GM12878 (cell line): ENCODE measurements around the gene EXO1. TPM values are rescaled to one million over a fixed set of nuclear protein-coding genes. Genes with fewer than 3 reads are reported as not detected.

ENCODE experiments used
- ATAC-seq: fragments of 200-7000 bp; cut with Tn5 transposase; 3 replicates; pipeline ENCODE4 v1.9.1; 2020; ENCODE audit warnings: mild to moderate bottlenecking, moderate library complexity
- BruUV-seq: library from RNA; stranded (reverse); fragments of 400-500 nt; replicated peaks from 2 replicates; lab custom pipeline; 2021; lab: Mats Ljungman, UMichigan
- CTCF ChIA-PET: fragments of 300-600 bp; sonication (Branson Sonifier 250); formaldehyde crosslinking; extraction: SDS; loops from one replicate; lab custom pipeline; 2021; ENCODE audit warnings: inconsistent platforms; lab: Yijun Ruan, JAX
- POLR2A ChIA-PET: fragments of 350-600 bp; formaldehyde crosslinking; extraction: SDS; loops from one replicate; lab custom pipeline; 2021; ENCODE audit warnings: inconsistent platforms; lab: Charles Lee
- RAD21 ChIA-PET: fragments of 300-600 bp; sonication (Branson Sonifier 250); formaldehyde crosslinking; loops from one replicate; lab custom pipeline; 2023; ENCODE audit warnings: antibody characterized with exemption; ENCODE audit not compliant: unreplicated experiment; lab: Charles Lee
- SMC1A ChIA-PET: fragments of 300-600 bp; sonication (Branson Sonifier 250); formaldehyde crosslinking; loops from one replicate; lab custom pipeline; 2023; ENCODE audit not compliant: unreplicated experiment, uncharacterized antibody; lab: Charles Lee
- DNase-seq: peaks from one replicate; pipeline ENCODE4 v3.0.0-alpha.2; 2011; ENCODE audit warnings: low read depth, low spot score
- FAIRE-seq: peaks from 3 replicates; lab custom pipeline; 2011; peaks lifted over from hg19 to GRCh38; lab: Jason Lieb, UNC
- H2AFZ ChIP-seq: 2 replicates; pipeline ENCODE4 v1.6.0; 2011; ENCODE audit warnings: low read depth, low read length, control low read depth; ENCODE audit not compliant: control insufficient read depth
- H3K27ac ChIP-seq: 2 replicates; pipeline ENCODE4 v1.5.1; 2011; ENCODE audit warnings: control low read depth; ENCODE audit not compliant: control insufficient read depth, insufficient read depth
- H3K27me3 ChIP-seq, 2 experiments: replicated peaks in 1 of 2; 2 replicates each; pipeline versions ENCODE4 v1.6.0 to v1.6.1; 2011; ENCODE audit warnings: low read length in 1 of 2; ENCODE audit not compliant: control insufficient read depth in 2 of 2, insufficient read depth in 2 of 2
- H3K36me3 ChIP-seq, 2 experiments: 2 replicates each; pipeline ENCODE4 v1.5.1; 2011; ENCODE audit warnings: low read length in 1 of 2; ENCODE audit not compliant: control insufficient read depth in 2 of 2, insufficient read depth in 2 of 2
- H3K4me1 ChIP-seq: 2 replicates; pipeline ENCODE4 v1.6.1; 2011; ENCODE audit warnings: mild to moderate bottlenecking, low read length, moderate library complexity, mixed read lengths; ENCODE audit not compliant: control insufficient read depth, insufficient read depth
- H3K4me2 ChIP-seq: 2 replicates; pipeline ENCODE4 v1.6.0; 2011; ENCODE audit warnings: control low read depth; ENCODE audit not compliant: control insufficient read depth, insufficient read depth
- H3K4me3 ChIP-seq: fragments of 200-600 bp; sonication (generic); 2 replicates; pipeline ENCODE4 v1.5.1; 2016
- H3K79me2 ChIP-seq: 2 replicates; pipeline ENCODE4 v1.6.0; 2011; ENCODE audit warnings: low read length; ENCODE audit not compliant: control insufficient read depth, insufficient read depth
- H3K9ac ChIP-seq: 2 replicates; pipeline ENCODE4 v1.8.0; 2011; ENCODE audit warnings: low read length, control low read depth, mixed read lengths; ENCODE audit not compliant: control insufficient read depth, insufficient read depth
- H3K9me3 ChIP-seq: replicated peaks from 3 replicates; pipeline ENCODE4 v1.5.1; 2011; ENCODE audit warnings: mild to moderate bottlenecking, low read length; ENCODE audit not compliant: control insufficient read depth, insufficient read depth
- H4K20me1 ChIP-seq: 2 replicates; pipeline ENCODE4 v1.6.0; 2011; ENCODE audit not compliant: control insufficient read depth, insufficient read depth
- CHD4 ChIP-seq: fragments of 200-600 bp; sonication (generic); IDR thresholded peaks from 2 replicates; pipeline ENCODE4 v1.6.1; 2016; ENCODE audit warnings: mild to moderate bottlenecking
- MAX ChIP-seq: IDR thresholded peaks from 2 replicates; pipeline ENCODE4 v1.6.1; 2012; ENCODE audit warnings: low read depth, low read length, improper control_type of control experiment
- MEF2A ChIP-seq: IDR thresholded peaks from 2 replicates; pipeline ENCODE4 v1.6.1; 2011; ENCODE audit warnings: low read depth, mild to moderate bottlenecking, low read length, moderate library complexity; ENCODE audit not compliant: insufficient read depth
- SMAD5 ChIP-seq: IDR thresholded peaks from 2 replicates; pipeline ENCODE4 v1.6.1; 2016; ENCODE audit warnings: antibody characterized with exemption, low read depth
- SMC3 ChIP-seq: IDR thresholded peaks from 2 replicates; pipeline ENCODE4 v1.6.1; 2011; ENCODE audit warnings: low read length, improper control_type of control experiment, borderline replicate concordance
- WGBS: methylation state at CpG from one replicate; pipeline ENCODE4 v1.1.6; 2016; ENCODE audit warnings: low lambda C conversion rate; ENCODE audit not compliant: insufficient replicate concordance, insufficient coverage; ENCODE audit errors: missing lambda C conversion rate; 5-methylcytosine and 5-hydroxymethylcytosine counted together
- in situ Hi-C: fragments of 300-500 bp; cut with MboI; formaldehyde crosslinking; loops from 9 replicates; pipeline ENCODE4 v1.14.3; 2018; ENCODE audit warnings: mixed read lengths
- intact Hi-C: fragments of 100-400 bp; cut with micrococcal nuclease; formaldehyde crosslinking; loops from one replicate; pipeline ENCODE4 v1.14.2; 2022; ENCODE audit not compliant: unreplicated experiment
- polyA plus RNA-seq, 11 experiments: library from polyadenylated mRNA; depleted of rRNA in 4 of 11; unstranded in 6 of 11; stranded (reverse) in 5 of 11; fragments of >200 nt; fragmentation: Nextera tagmentation in 4 of 11; fragmentation: Illumina TruSeq in 1 of 11; extraction: Ambion mirVana in 4 of 11; extraction: Trizol in 1 of 11; gene quantifications; 1 replicate in 1 of 11; 2 replicates in 10 of 11; pipeline versions ENCODE4 v1.2.1 to v1.2.3, GENCODE V29; 2011 to 2016; ENCODE audit warnings: inconsistent platforms in 2 of 11, missing spikeins in 2 of 11, low read depth in 1 of 11
- total RNA-seq, 4 experiments: library from RNA; depleted of rRNA in 3 of 4; stranded (reverse); fragments of >200 nt in 3 of 4; fragmentation: Illumina TruSeq in 1 of 4; extraction: Trizol in 1 of 4; gene quantifications; 2 replicates each; pipeline versions ENCODE4 v1.2.1 to v1.2.3, GENCODE V29; 2013 to 2021

Gene EXO1
- total and polyA plus RNA-seq, 10 of the 15 experiments (the other 5 are each of a cell fraction or from before 2014, with no cell fraction given): 8.7 to 43.4 (median 30.6) TPM

- Histone ChIP-seq H3K9ac (peak overlapping the region; percentile 90), H4K20me1 (no peaks in the 10 kb centered on the region), H3K4me1 (no peaks in the 10 kb centered on the region; the same call in 1 of the 2 replicates), H3K36me3 (no peaks in the 10 kb centered on the region; a peak in 1 of 4 replicates), H2AFZ (peak overlapping the region; percentile 90), H3K9me3 (no peaks in the 10 kb centered on the region), H3K4me3 (peak overlapping the region; percentile 89), H3K79me2 (peaks cover 17% of the 10 kb centered on the region), H3K4me2 (peak overlapping the region; percentile 93), H3K27ac (peak overlapping the region; percentile 92), H3K27me3 (no peaks in the 10 kb centered on the region)
- ChIA-PET POLR2A (interaction anchor here (1.5 kb wide), 1 partner anchor 9 kb away, joined by 4 read pairs; no protein-coding TSS in a partner anchor), RAD21 (interaction anchor here (0.7 to 1.2 kb wide), 2 partner anchors 226 to 237 kb away, joined by 3 read pairs; no protein-coding TSS in a partner anchor), CTCF (interaction anchor here (0.6 to 1.5 kb wide), 13 partner anchors 8 to 237 kb away, joined by 3 to 7 read pairs (median 3); partner anchors contain the start of genes CHML, MAP1LC3C and OPN3), SMC1A (interaction anchor here (0.6 to 1.4 kb wide), 5 partner anchors 8 to 236 kb away, joined by 3 to 7 read pairs (median 4); no protein-coding TSS in a partner anchor)
- in situ Hi-C loops: loop anchor here (5.0 kb wide), 1 partner anchor 315 kb away; the partner anchor contains the start of gene KMO
- BruUV-seq: no TSS peak
- ATAC-seq (no peak), FAIRE-seq (no peak), DNase-seq (no peak)
- intact Hi-C loops: loop anchor here (5.0 kb wide), 3 partner anchors 150 to 315 kb away; partner anchors contain the start of genes KMO and MAP1LC3C
- WGBS: under 1% methylated on average over 6 of the region's 6 CpGs
- TF ChIP-seq CHD4: no peak
- no peak for TF ChIP-seq MEF2A
- TF ChIP-seq MAX: no peak
- no peak for TF ChIP-seq SMC3
- TF ChIP-seq SMAD5: no peak
- TF ChIP-seq, all 136 proteins: peak for 0
These were observed 536 bp upstream of the EXO1 start for GRCh38 chr1:241847540-241847795.
